Liver (tissue), 3 donors: Measurements from ENCODE around the gene PRCD.

Experiments
- ATF3 ChIP-seq: IDR thresholded peaks from 2 replicates; pipeline ENCODE4 v1.6.1; 2016; ENCODE audit warnings: antibody characterized with exemption
- CTCF ChIP-seq: fragments of 150-350 bp; IDR thresholded peaks from 2 replicates; pipeline ENCODE4 v1.5.1; 2017; ENCODE audit warnings: improper control_type of control experiment, low read depth, low read length; ENCODE audit not compliant: missing input control
- ZBTB33 ChIP-seq: IDR thresholded peaks from 2 replicates; pipeline ENCODE4 v1.6.1; 2016; ENCODE audit warnings: antibody characterized with exemption
- donor health status: healthy.
- donor health status: healthy.

- no peak for TF ChIP-seq CTCF
- TF ChIP-seq ATF3: no peak
- no peak for TF ChIP-seq ZBTB33
Observed at GRCh38 chr17:76538941-76539570, 788 bp upstream of the PRCD start.
